Tibial nerve (tissue), 4 donors: Measurements from ENCODE around the gene CD9. TPM values are rescaled to one million over a fixed set of nuclear protein-coding genes. Genes with fewer than 3 reads are reported as not detected.

Source experiments
- DNase-seq, 2 donors: peaks; one replicate each; pipeline ENCODE4 v3.0.0-alpha.2; 2019; ENCODE audit warnings: low spot score in 2 of 2
- H3K27ac ChIP-seq, 4 donors: fragments of 200-600 bp; sonication (generic) in 3 of 4; one replicate each; pipeline ENCODE4 v1.5.1; 2017 to 2019; ENCODE audit warnings: mild to moderate bottlenecking in 1 of 4
- H3K27me3 ChIP-seq, 2 donors: fragments of 200-600 bp; sonication (generic) in 1 of 2; one replicate each; pipeline versions ENCODE4 v1.5.1 to v1.6.0; 2017 to 2019
- H3K36me3 ChIP-seq, 3 donors: fragments of 200-600 bp; sonication (generic); one replicate each; pipeline ENCODE4 v1.5.1; 2018 to 2019
- H3K4me1 ChIP-seq, 4 donors: fragments of 200-600 bp; sonication (generic) in 3 of 4; one replicate each; pipeline ENCODE4 v1.5.1; 2017 to 2019
- H3K4me3 ChIP-seq, 4 donors: fragments of 200-600 bp; sonication (generic) in 3 of 4; one replicate each; pipeline ENCODE4 v1.5.1; 2017 to 2019; ENCODE audit warnings: mild to moderate bottlenecking in 1 of 4, moderate library complexity in 1 of 4
- H3K9me3 ChIP-seq, 4 donors: fragments of 200-600 bp; sonication (generic) in 3 of 4; one replicate each; pipeline ENCODE4 v1.5.1; 2017 to 2019
- CTCF ChIP-seq, 5 experiments: fragments of 200-600 bp in 3 of 5; fragments of 450-650 bp in 2 of 5; sonication (generic) in 3 of 5; IDR thresholded peaks; one replicate each; pipeline ENCODE4 v1.5.1; 2016 to 2019; ENCODE audit warnings: antibody characterized with exemption in 5 of 5, mild to moderate bottlenecking in 3 of 5, moderate library complexity in 2 of 5
- EP300 ChIP-seq, 2 donors: sonication (generic); formaldehyde crosslinking; IDR thresholded peaks; one replicate each; pipeline ENCODE4 v1.6.1; 2017; ENCODE audit warnings: antibody characterized with exemption in 2 of 2, mild to moderate bottlenecking in 1 of 2
- POLR2A ChIP-seq, 2 donors: fragments of 450-650 bp; IDR thresholded peaks; one replicate each; pipeline ENCODE4 v1.6.1; 2017; ENCODE audit warnings: antibody characterized with exemption in 2 of 2, mild to moderate bottlenecking in 2 of 2, moderate library complexity in 2 of 2
- WGBS, 2 donors: methylation state at CpG; one replicate each; pipeline ENCODE4 v1.1.5; 2018; 5-methylcytosine and 5-hydroxymethylcytosine counted together
- total RNA-seq, 4 donors: library from RNA; depleted of rRNA; stranded (reverse); fragments of >200 nt; gene quantifications; one replicate each; pipeline ENCODE4 v1.1.0, GENCODE V29; 2016

Gene CD9
- total RNA-seq, 4 donors from 2014 or later, result 297 to 500 (median 391) TPM

- Histone ChIP-seq H3K9me3 (peaks cover 0 to 3% (median 0%) of the 10 kb centered on the region in 4 donors), H3K4me1 (peaks cover 0 to 11% (median 0%) of the 10 kb centered on the region in 4 donors), H3K27me3 (no peaks in the 10 kb centered on the region), H3K4me3 (no peak overlapping the region), H3K36me3 (no peaks in the 10 kb centered on the region), H3K27ac (no peak overlapping the region)
- no peak for TF ChIP-seq POLR2A (IDR thresholded peaks at IDR 0.05)
- TF ChIP-seq CTCF (IDR thresholded peaks at IDR 0.05), result no peak
- TF ChIP-seq EP300 (IDR thresholded peaks at IDR 0.05), result no peak
- 63 to 66% methylated on average over 2 of the region's 2 CpGs for WGBS, 2 donors
- DNase-seq, result no peak
Measured at GRCh38 chr12:6262623-6263022, 62.4 kb downstream of the CD9 start.

GRCh38 chr12:6263931-6264330, 63.7 kb downstream of the CD9 start:
- no peak overlapping the region for H3K27ac ChIP-seq
- H3K36me3 ChIP-seq, result no peaks in the 10 kb centered on the region
- peaks cover 0 to 16% (median 0%) of the 10 kb centered on the region in 4 donors for H3K4me1 ChIP-seq
- DNase-seq, result no peak
- no peak for TF ChIP-seq CTCF (IDR thresholded peaks at IDR 0.05)
- no peak for TF ChIP-seq POLR2A (IDR thresholded peaks at IDR 0.05)
- TF ChIP-seq EP300 (IDR thresholded peaks at IDR 0.05), result no peak
- no peak overlapping the region for H3K4me3 ChIP-seq
- no peaks in the 10 kb centered on the region for H3K27me3 ChIP-seq
- H3K9me3 ChIP-seq, result no peaks in the 10 kb centered on the region
- WGBS, 2 donors, result 72 to 75% methylated on average over 4 of the region's 4 CpGs

GRCh38 chr12:6264402-6265037, 64.3 kb downstream of the CD9 start:
- WGBS, 2 donors, result 61 to 63% methylated on average over 11 of the region's 11 CpGs
- H3K27me3 ChIP-seq, result no peaks in the 10 kb centered on the region
- no peak for DNase-seq

GRCh38 chr12:6265038-6265405, 64.8 kb downstream of the CD9 start:
- WGBS, 2 donors, result 90 to 96% methylated on average over 2 of the region's 2 CpGs
- H3K4me1 ChIP-seq, result peaks cover 0 to 16% (median 0%) of the 10 kb centered on the region in 4 donors
- H3K36me3 ChIP-seq, result no peaks in the 10 kb centered on the region
- no peak overlapping the region for H3K4me3 ChIP-seq
- H3K9me3 ChIP-seq, result no peaks in the 10 kb centered on the region
- no peaks in the 10 kb centered on the region for H3K27me3 ChIP-seq
- no peak overlapping the region for H3K27ac ChIP-seq
- no peak for DNase-seq
- TF ChIP-seq CTCF (IDR thresholded peaks at IDR 0.05) (no peak), EP300 (IDR thresholded peaks at IDR 0.05) (no peak), POLR2A (IDR thresholded peaks at IDR 0.05) (no peak)

More at GRCh38 chr12:6264402-6265037, 64.3 kb downstream of the CD9 start:
- TF ChIP-seq POLR2A (IDR thresholded peaks at IDR 0.05) (no peak), EP300 (IDR thresholded peaks at IDR 0.05) (no peak), CTCF (IDR thresholded peaks at IDR 0.05) (no peak)
- no peaks in the 10 kb centered on the region for H3K36me3 ChIP-seq
- no peak overlapping the region for H3K4me3 ChIP-seq
- H3K27ac ChIP-seq, result no peak overlapping the region
- peaks cover 0 to 16% (median 0%) of the 10 kb centered on the region in 4 donors for H3K4me1 ChIP-seq
- H3K9me3 ChIP-seq, result no peaks in the 10 kb centered on the region

- Histone ChIP-seq H3K27ac (no peak overlapping the region), H3K27me3 (no peaks in the 10 kb centered on the region), H3K4me3 (no peak overlapping the region), H3K4me1 (peaks cover 0 to 16% (median 0%) of the 10 kb centered on the region in 4 donors), H3K9me3 (no peaks in the 10 kb centered on the region), H3K36me3 (no peaks in the 10 kb centered on the region)
- DNase-seq, result no peak
- 88 to 92% methylated on average over 7 of the region's 7 CpGs for WGBS, 2 donors
- no peak for TF ChIP-seq EP300 (IDR thresholded peaks at IDR 0.05)
- TF ChIP-seq CTCF (IDR thresholded peaks at IDR 0.05), result no peak
- TF ChIP-seq POLR2A (IDR thresholded peaks at IDR 0.05), result no peak
Measured at GRCh38 chr12:6266541-6266966, 66.4 kb downstream of the CD9 start.
